Fibroblast of pulmonary artery (primary cell): Measurements from ENCODE around the gene SAMD8.
"Not testable (repeated sequence)": the region's sequence is repeated elsewhere in the genome, so short reads cannot be mapped to it uniquely, and the experiment has no call there.

Experiments
- DNase-seq: peaks from one replicate; pipeline ENCODE4 v3.0.0-alpha.2; 2010; ENCODE audit warnings: low read depth
- H3K4me3 ChIP-seq: replicated peaks from 2 replicates; pipeline ENCODE4 v1.5.1; 2011; ENCODE audit warnings: low read depth, mild to moderate bottlenecking, control low read depth, low read length, moderate library complexity
- TF ChIP-seq, protein P1 (sequence below): IDR thresholded peaks from 2 replicates; pipeline ENCODE4 v1.5.1; 2011; ENCODE audit warnings: mild to moderate bottlenecking, control low read depth, low read length, inconsistent platforms; ENCODE audit errors: missing control alignments

Gene SAMD8

DNA sequence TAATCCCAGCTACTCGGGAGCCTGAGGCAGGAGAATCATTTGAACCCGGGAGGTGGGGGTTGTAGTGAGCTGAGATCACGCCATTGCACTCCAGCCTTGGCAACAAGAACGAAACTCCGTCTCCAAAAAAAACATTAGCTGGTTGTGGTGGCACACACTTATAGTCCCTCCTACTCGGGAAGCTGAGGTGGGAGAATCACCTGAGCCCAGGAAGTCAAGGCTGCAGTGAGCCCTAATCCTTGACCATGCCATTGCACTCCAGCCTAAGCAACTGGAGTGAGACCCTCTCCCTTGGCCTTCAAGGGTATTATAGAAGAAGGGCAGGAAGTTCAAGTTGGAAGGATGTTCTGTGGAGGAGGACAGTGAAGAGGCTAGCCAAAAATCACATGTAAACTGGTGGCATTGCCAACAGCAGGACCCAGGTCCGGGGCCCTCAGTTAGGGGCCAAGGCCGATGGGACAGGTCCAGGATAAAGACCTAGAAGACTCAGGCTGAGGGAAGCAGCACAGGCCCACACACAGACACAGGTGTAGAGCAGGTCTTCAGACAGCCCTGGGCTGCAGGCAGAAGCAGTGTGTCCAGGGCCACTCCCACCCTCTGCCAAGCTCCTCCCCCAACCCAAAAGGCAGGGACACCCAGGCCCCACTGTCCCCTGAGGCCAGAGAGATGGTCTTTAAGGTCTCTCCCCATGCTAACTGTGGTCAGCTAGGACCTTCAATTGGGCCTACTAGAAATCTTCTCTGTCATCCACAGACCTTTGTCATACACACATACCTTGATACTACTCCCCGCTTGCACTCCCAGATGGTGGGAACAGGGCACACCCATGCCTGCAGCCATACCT lies 8.4 kb upstream of the SAMD8 start:
- no peak overlapping the region for H3K4me3 ChIP-seq
- TF ChIP-seq, protein P1, sequence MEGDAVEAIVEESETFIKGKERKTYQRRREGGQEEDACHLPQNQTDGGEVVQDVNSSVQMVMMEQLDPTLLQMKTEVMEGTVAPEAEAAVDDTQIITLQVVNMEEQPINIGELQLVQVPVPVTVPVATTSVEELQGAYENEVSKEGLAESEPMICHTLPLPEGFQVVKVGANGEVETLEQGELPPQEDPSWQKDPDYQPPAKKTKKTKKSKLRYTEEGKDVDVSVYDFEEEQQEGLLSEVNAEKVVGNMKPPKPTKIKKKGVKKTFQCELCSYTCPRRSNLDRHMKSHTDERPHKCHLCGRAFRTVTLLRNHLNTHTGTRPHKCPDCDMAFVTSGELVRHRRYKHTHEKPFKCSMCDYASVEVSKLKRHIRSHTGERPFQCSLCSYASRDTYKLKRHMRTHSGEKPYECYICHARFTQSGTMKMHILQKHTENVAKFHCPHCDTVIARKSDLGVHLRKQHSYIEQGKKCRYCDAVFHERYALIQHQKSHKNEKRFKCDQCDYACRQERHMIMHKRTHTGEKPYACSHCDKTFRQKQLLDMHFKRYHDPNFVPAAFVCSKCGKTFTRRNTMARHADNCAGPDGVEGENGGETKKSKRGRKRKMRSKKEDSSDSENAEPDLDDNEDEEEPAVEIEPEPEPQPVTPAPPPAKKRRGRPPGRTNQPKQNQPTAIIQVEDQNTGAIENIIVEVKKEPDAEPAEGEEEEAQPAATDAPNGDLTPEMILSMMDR, result no peak
- DNase-seq, result no peak

DNA sequence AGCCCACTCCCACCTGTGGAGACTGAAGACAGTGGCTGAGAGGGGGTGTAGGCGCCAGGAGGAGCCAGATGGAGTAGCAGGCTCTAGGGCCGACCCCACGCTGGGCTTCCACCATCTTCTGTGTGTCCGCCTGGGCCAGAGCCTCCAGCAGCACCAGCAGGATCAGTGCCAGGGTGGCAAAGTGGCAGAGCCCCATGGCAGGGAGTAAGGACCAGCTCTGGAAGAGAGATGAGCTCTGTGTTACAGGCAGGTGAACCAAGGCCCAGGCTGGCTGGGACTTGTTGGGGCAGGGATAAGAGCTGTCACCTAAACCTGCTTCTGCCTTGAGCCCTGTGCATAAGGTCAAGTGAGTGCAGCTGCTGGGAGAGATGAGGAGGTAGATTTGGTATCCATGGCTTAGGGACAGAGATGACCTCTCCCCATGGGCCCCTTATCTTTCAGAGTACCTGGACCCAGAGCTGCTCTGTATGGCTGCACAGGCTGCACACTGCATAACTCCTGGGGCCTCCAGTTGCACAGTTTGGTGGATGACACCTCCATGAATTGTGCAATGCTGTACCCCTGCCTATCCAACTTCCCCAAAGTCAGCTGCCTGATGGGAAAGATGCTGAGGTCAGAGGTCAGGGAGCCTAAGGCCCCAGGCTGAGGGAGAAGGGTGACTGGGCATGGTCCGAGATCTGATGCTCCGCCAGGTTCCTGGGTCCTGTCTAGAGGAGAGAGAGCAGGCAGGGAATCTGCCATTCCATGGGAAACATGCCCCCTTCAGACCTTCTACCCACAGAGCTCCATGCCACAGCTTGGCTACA lies 7.4 kb upstream of the SAMD8 start:
- TF ChIP-seq, protein P1, result no peak

DNA sequence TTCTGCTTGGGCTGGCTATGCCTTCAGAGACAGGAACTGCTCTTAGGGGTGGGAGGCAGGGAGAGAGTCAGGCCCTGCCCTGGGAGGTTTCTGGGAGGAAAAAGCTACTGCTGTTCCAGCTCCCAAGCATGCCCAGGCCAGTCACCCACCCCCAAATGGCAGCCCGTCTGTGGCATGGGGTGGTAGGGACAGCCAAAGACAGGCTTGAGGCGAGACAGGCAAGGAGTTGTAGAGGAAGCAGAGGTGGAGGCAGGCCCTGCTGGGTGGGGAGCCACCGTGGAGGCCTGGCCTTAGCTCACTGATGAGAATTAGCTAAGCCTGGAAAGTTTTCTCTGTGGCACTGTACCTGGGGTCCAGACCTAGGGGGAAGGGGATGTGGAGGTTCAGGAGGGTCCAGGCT lies 6.6 kb upstream of the SAMD8 start:
- TF ChIP-seq, protein P1, result no peak
- no peak overlapping the region for H3K4me3 ChIP-seq
- no peak for DNase-seq

More for the DNA sequence above, 7.4 kb upstream of the SAMD8 start:
- DNase-seq, result no peak
- H3K4me3 ChIP-seq, result no peak overlapping the region

DNA sequence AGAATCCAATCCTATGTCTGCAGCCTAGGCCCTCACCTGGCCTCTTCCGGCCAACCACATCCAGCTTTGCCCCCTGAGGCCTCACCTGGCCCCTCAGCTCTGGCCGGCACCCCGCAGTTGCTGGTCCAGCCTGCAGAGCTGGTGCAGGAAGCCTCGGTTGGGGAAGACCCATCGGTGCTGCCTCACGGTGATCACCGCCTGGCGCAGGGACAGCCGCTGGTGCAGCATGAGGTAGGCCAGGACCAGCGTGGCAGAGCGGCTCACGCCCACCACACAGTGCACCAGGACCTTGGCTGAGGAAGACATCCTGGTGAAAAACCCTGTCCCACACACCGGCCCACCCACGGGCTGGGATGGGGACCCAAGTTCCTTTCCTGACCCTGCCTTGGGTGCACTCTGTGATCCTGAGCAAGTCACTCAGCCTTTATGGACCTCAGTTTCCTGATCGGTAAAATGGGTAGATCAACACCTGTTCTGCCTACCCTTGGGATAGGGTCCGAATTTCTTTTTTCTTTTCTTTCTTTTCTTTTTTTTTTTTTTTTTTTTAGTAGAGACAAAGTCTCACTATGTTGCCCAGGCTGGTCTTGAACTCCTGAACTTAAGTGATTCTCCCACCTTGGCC lies 5.8 kb upstream of the SAMD8 start:
- TF ChIP-seq, protein P1, result no peak
- DNase-seq, result no peak
- no peak overlapping the region for H3K4me3 ChIP-seq

DNA sequence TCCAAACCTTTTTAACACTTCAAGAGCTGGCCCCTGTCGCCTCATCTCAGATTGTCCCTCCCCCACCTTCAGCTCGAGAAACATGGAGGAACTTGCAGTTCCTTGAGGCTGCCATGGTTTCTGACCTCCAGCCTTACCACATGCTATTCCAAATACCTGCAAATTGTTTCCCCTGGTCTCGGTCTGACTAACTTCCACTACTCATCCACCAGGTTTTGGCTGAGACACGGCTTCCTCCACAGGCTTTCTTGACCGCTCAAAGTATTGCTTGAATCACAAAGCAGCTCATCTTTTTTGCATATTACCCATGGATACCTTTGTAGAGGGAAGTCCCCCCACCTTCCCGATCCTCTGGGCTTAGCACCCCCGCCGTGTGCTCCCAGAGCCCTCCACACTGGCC lies 5.2 kb upstream of the SAMD8 start:
- DNase-seq, result no peak
- TF ChIP-seq, protein P1, result no peak
- no peak overlapping the region for H3K4me3 ChIP-seq

DNA sequence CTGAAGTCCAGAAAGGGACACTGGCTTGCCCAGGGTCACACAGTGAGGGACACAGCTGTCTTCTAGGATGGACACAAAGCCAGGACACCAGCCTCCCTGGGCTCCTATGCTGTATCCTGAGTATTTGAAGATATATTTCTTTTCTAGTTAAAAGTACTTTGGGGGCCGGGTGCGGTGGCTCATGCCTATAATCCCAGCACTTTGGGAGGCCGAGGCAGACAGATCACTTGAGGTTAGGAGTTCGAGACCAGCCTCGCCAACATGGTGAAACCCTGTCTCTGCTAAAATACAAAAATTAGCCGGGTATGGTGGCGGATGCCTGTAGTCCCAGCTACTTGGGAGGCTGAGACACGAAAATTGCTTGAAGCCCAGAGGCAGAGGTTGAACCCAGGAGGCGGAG lies 4.6 kb upstream of the SAMD8 start:
- H3K4me3 ChIP-seq, DNase-seq: not testable (repeated sequence)
